GM19035 (cell line): ENCODE data around the gene DNAJC15.

ENCODE experiments used
- ATAC-seq: cut with Tn5 transposase; IDR thresholded peaks from one replicate; pipeline ENCODE4 v1.9.1; 2021; ENCODE audit not compliant: unreplicated experiment

Gene DNAJC15

GRCh38 chr13:43122791-43123190 lies 99.4 kb downstream of the DNAJC15 start:
- no peak for ATAC-seq

GRCh38 chr13:43123856-43124255 lies 100.5 kb downstream of the DNAJC15 start:
- ATAC-seq = no peak

- no peak for ATAC-seq
Observed at GRCh38 chr13:43124490-43124889, 101.1 kb downstream of the DNAJC15 start.

GRCh38 chr13:43126420-43126819 lies 103.0 kb downstream of the DNAJC15 start:
- no peak for ATAC-seq

GRCh38 chr13:43127103-43127798 lies 103.9 kb downstream of the DNAJC15 start:
- ATAC-seq = no peak

- no peak for ATAC-seq
Observed at GRCh38 chr13:43127827-43128226, 104.4 kb downstream of the DNAJC15 start.

- ATAC-seq = no peak
Observed at GRCh38 chr13:43128504-43128961, 105.1 kb downstream of the DNAJC15 start.

- ATAC-seq = no peak
Observed at GRCh38 chr13:43129066-43129465, 105.7 kb downstream of the DNAJC15 start.

GRCh38 chr13:43129511-43130110 lies 106.2 kb downstream of the DNAJC15 start:
- no peak for ATAC-seq

- no peak for ATAC-seq
Observed at GRCh38 chr13:43132257-43132656, 108.9 kb downstream of the DNAJC15 start.

GRCh38 chr13:43132911-43133310 lies 109.5 kb downstream of the DNAJC15 start:
- ATAC-seq = no peak

GRCh38 chr13:43133792-43134191 lies 110.4 kb downstream of the DNAJC15 start:
- no peak for ATAC-seq

GRCh38 chr13:43134868-43135267 lies 111.5 kb downstream of the DNAJC15 start:
- ATAC-seq = no peak

GRCh38 chr13:43135516-43135915 lies 112.1 kb downstream of the DNAJC15 start:
- ATAC-seq = no peak

- ATAC-seq = no peak
Observed at GRCh38 chr13:43136920-43137575, 113.7 kb downstream of the DNAJC15 start.

GRCh38 chr13:43139211-43139610 lies 115.8 kb downstream of the DNAJC15 start:
- ATAC-seq = no peak

- ATAC-seq = no peak
Observed at GRCh38 chr13:43139921-43140320, 116.5 kb downstream of the DNAJC15 start.

- ATAC-seq = no peak
Observed at GRCh38 chr13:43140985-43141384, 117.6 kb downstream of the DNAJC15 start.

- ATAC-seq = no peak
Observed at GRCh38 chr13:43141685-43142084, 118.3 kb downstream of the DNAJC15 start.

- no peak for ATAC-seq
Observed at GRCh38 chr13:43143591-43143990, 120.2 kb downstream of the DNAJC15 start.

- ATAC-seq = no peak
Observed at GRCh38 chr13:43145534-43146196, 122.3 kb downstream of the DNAJC15 start.

GRCh38 chr13:43146400-43146799 lies 123.0 kb downstream of the DNAJC15 start:
- no peak for ATAC-seq
